Prostate gland (tissue), 2 donors: Measurements from ENCODE around the gene ADRB1. TPM values are rescaled to one million over a fixed set of nuclear protein-coding genes. Genes with fewer than 3 reads are reported as not detected.

Source experiments
- DNase-seq: peaks from one replicate; pipeline ENCODE4 v3.0.0-alpha.2; 2019; ENCODE audit warnings: low spot score
- H3K27ac ChIP-seq, 2 donors: fragments of 200-600 bp; sonication (generic); 2 replicates each; pipeline ENCODE4 v1.5.1; 2017 to 2019
- H3K27me3 ChIP-seq: fragments of 200-600 bp; sonication (generic); replicated peaks from 2 replicates; pipeline ENCODE4 v1.5.1; 2019; ENCODE audit not compliant: insufficient read depth
- H3K36me3 ChIP-seq, 2 donors: fragments of 200-600 bp; sonication (generic); 1 replicate in 1 of 2; 2 replicates in 1 of 2; pipeline versions ENCODE4 v1.5.1 to v1.8.1; 2017 to 2019
- H3K4me1 ChIP-seq: fragments of 200-600 bp; sonication (generic); replicated peaks from 2 replicates; pipeline ENCODE4 v1.5.1; 2019
- H3K4me3 ChIP-seq, 2 donors: fragments of 200-600 bp; sonication (generic); 2 replicates each; pipeline ENCODE4 v1.5.1; 2017 to 2019
- H3K9me3 ChIP-seq: fragments of 200-600 bp; sonication (generic); 2 replicates; pipeline ENCODE4 v1.5.1; 2017
- POLR2A ChIP-seq: fragments of 450-650 bp; IDR thresholded peaks from one replicate; pipeline ENCODE4 v1.6.1; 2016; ENCODE audit warnings: antibody characterized with exemption, mild to moderate bottlenecking
- POLR2AphosphoS5 ChIP-seq: sonication (generic); formaldehyde crosslinking; IDR thresholded peaks from one replicate; pipeline ENCODE4 v1.6.1; 2017; ENCODE audit warnings: antibody characterized with exemption
- whole genome bisulfite sequencing: methylation state at CpG from one replicate; pipeline ENCODE4 v1.1.5; 2018; 5-methylcytosine and 5-hydroxymethylcytosine counted together
- intact Hi-C: fragments of 100-400 bp; cut with DNase I; formaldehyde crosslinking; loops from one replicate; pipeline ENCODE4 v1.14.2; 2022
- total RNA-seq, 2 donors: library from RNA; depleted of rRNA; stranded (reverse); fragments of >200 nt; gene quantifications; one replicate each; pipeline ENCODE4 v1.1.0, GENCODE V29; 2016
- TF ChIP-seq, protein P1 (sequence below), 4 experiments: fragments of 200-600 bp in 2 of 4; fragments of 450-650 bp in 2 of 4; sonication (generic) in 2 of 4; IDR thresholded peaks; 1 replicate in 3 of 4; 2 replicates in 1 of 4; pipeline ENCODE4 v1.5.1; 2016 to 2019; ENCODE audit warnings: antibody characterized with exemption in 4 of 4, mild to moderate bottlenecking in 2 of 4, moderate library complexity in 2 of 4

Gene ADRB1
- total RNA-seq, 2 donors from 2014 or later = 10.2 to 15.4 TPM

- Histone ChIP-seq H3K27me3 (no peaks in the 10 kb centered on the region), H3K27ac (no peak overlapping the region), H3K9me3 (no peaks in the 10 kb centered on the region), H3K4me3 (no peak overlapping the region), H3K4me1 (no peaks in the 10 kb centered on the region), H3K36me3 (no peaks in the 10 kb centered on the region)
- intact Hi-C loops = no loop called here
- no peak for TF ChIP-seq POLR2A
- TF ChIP-seq, protein P1, sequence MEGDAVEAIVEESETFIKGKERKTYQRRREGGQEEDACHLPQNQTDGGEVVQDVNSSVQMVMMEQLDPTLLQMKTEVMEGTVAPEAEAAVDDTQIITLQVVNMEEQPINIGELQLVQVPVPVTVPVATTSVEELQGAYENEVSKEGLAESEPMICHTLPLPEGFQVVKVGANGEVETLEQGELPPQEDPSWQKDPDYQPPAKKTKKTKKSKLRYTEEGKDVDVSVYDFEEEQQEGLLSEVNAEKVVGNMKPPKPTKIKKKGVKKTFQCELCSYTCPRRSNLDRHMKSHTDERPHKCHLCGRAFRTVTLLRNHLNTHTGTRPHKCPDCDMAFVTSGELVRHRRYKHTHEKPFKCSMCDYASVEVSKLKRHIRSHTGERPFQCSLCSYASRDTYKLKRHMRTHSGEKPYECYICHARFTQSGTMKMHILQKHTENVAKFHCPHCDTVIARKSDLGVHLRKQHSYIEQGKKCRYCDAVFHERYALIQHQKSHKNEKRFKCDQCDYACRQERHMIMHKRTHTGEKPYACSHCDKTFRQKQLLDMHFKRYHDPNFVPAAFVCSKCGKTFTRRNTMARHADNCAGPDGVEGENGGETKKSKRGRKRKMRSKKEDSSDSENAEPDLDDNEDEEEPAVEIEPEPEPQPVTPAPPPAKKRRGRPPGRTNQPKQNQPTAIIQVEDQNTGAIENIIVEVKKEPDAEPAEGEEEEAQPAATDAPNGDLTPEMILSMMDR (IDR thresholded peaks at IDR 0.05) = no peak
- TF ChIP-seq POLR2AphosphoS5 = no peak
- no peak for DNase-seq
- WGBS = 94% methylated on average over 1 of the region's 1 CpG
Observed at GRCh38 chr10:114058297-114058696, 14.6 kb downstream of the ADRB1 start.

- intact Hi-C loops = no loop called here
- no peak for TF ChIP-seq POLR2AphosphoS5
- TF ChIP-seq, protein P1 (IDR thresholded peaks at IDR 0.05) = no peak
- no peak for TF ChIP-seq POLR2A
- H3K36me3 ChIP-seq = no peaks in the 10 kb centered on the region
- H3K27ac ChIP-seq = no peak overlapping the region
- no peak for DNase-seq
- H3K4me3 ChIP-seq = no peak overlapping the region
- no peaks in the 10 kb centered on the region for H3K27me3 ChIP-seq
- H3K9me3 ChIP-seq = no peaks in the 10 kb centered on the region
- peaks cover 3% of the 10 kb centered on the region for H3K4me1 ChIP-seq
Observed at GRCh38 chr10:114059561-114059960, 15.9 kb downstream of the ADRB1 start.

GRCh38 chr10:114060456-114060855, 16.8 kb downstream of the ADRB1 start:
- no peak for TF ChIP-seq POLR2AphosphoS5
- TF ChIP-seq POLR2A = no peak
- TF ChIP-seq, protein P1 (IDR thresholded peaks at IDR 0.05) = no peak

DNA sequence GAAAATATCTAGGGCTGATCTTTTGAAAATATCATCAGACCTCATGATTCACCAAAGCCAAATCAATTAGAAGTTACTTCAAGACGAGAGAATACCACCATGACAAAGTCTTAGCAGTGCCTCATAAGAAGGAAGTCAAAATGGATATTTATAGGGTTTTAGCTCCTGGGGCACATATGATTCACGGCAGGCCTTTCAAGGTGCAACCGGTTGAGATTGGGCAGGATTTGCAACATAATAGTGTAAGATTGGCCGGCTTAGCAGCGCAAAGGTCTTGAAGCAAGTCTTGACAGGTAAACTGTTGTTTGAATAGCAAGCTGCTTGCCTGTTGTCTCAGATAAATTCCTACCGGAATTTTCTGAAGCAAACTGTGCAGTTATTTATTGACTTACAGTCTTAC, 17.5 kb downstream of the ADRB1 start:
- Histone ChIP-seq H3K27me3 (no peaks in the 10 kb centered on the region), H3K4me1 (peaks cover 6% of the 10 kb centered on the region), H3K36me3 (no peaks in the 10 kb centered on the region), H3K27ac (no peak overlapping the region), H3K9me3 (no peaks in the 10 kb centered on the region), H3K4me3 (no peak overlapping the region)
- TF ChIP-seq POLR2A = no peak
- peak; percentile 71 for TF ChIP-seq POLR2AphosphoS5
- intact Hi-C loops = no loop called here
- peak; percentile 63 for DNase-seq
- WGBS = 37% methylated on average over 6 of the region's 6 CpGs

More at GRCh38 chr10:114060456-114060855, 16.8 kb downstream of the ADRB1 start:
- no peak overlapping the region for H3K27ac ChIP-seq
- intact Hi-C loops = no loop called here
- peaks cover 6% of the 10 kb centered on the region for H3K4me1 ChIP-seq
- no peaks in the 10 kb centered on the region for H3K36me3 ChIP-seq
- H3K9me3 ChIP-seq = no peaks in the 10 kb centered on the region
- no peak overlapping the region for H3K4me3 ChIP-seq
- H3K27me3 ChIP-seq = no peaks in the 10 kb centered on the region
- no peak for DNase-seq
- WGBS = 65% methylated on average over 2 of the region's 2 CpGs

GRCh38 chr10:114061789-114062188, 18.1 kb downstream of the ADRB1 start:
- WGBS = 93% methylated on average over 9 of the region's 9 CpGs
- no peak for DNase-seq
- TF ChIP-seq, protein P1 (IDR thresholded peaks at IDR 0.05) = no peak
- TF ChIP-seq POLR2AphosphoS5 = no peak
- no peak for TF ChIP-seq POLR2A

More at GRCh38 chr10:114061789-114062188, 18.1 kb downstream of the ADRB1 start:
- intact Hi-C loops = no loop called here
- Histone ChIP-seq H3K27ac (no peak overlapping the region), H3K4me1 (peaks cover 6% of the 10 kb centered on the region), H3K4me3 (no peak overlapping the region), H3K36me3 (no peaks in the 10 kb centered on the region), H3K27me3 (no peaks in the 10 kb centered on the region), H3K9me3 (no peaks in the 10 kb centered on the region)
